Measurements from ENCODE around the gene BYSL. TPM values are rescaled to one million over a fixed set of nuclear protein-coding genes. Genes with fewer than 3 reads are reported as not detected.

Gene BYSL
- total and polyA plus RNA-seq, 9 of the 15 experiments (the other 6 are each of a cell fraction or from before 2014, with no cell fraction given) = 22.2 to 92.3 (median 53.4) TPM

- TF ChIP-seq NR1H2 (CRISPR knock-in tag; IDR thresholded peaks at IDR 0.05) (peak; percentile 70), ZC3H4 (CRISPR knock-in tag; IDR thresholded peaks at IDR 0.05; ENCODE audit: borderline replicate concordance) (0 out of 2 replicates have a peak, but pooled peaks have one; percentile 23), KDM2B (CRISPR knock-in tag; IDR thresholded peaks at IDR 0.05) (peak; percentile 90), MAZ (CRISPR knock-in tag; conservative IDR thresholded peaks at IDR 0.05 in 1 of 2, IDR thresholded peaks at IDR 0.05 in 1 of 2) (peak; percentile 90 to 91), KAT7 (CRISPR knock-in tag; IDR thresholded peaks at IDR 0.05; ENCODE audit: borderline replicate concordance) (peak; percentile 60; the same call in 1 of the 2 replicates), ETV6 (IDR thresholded peaks at IDR 0.05; ENCODE audit: borderline replicate concordance in 1 of 2, low read depth in 2 of 2, low read length in 1 of 2) (0 out of 4 replicates have a peak, but pooled peaks of 1 of the 2 experiments have one; percentile 43), ETV6 (CRISPR knock-in tag; IDR thresholded peaks at IDR 0.05; ENCODE audit: borderline replicate concordance) (no peak), PURB (CRISPR knock-in tag; IDR thresholded peaks at IDR 0.05; ENCODE audit: low read depth) (0 out of 2 replicates have a peak, but pooled peaks have one; percentile 75), GTF2A2 (tag; IDR thresholded peaks at IDR 0.05) (no peak), HLTF (IDR thresholded peaks at IDR 0.05) (peak; percentile 61; the same call in 1 of the 2 replicates), REST (IDR thresholded peaks at IDR 0.05; ENCODE audit: borderline replicate concordance) (no peak; the same call in 1 of the 2 replicates), REST (CRISPR knock-in tag; IDR thresholded peaks at IDR 0.05; ENCODE audit: low read depth) (peak; percentile 67; the same call in 1 of the 2 replicates), CTBP1 (IDR thresholded peaks at IDR 0.05; ENCODE audit: borderline replicate concordance) (peak; percentile 95), MLLT1 (IDR thresholded peaks at IDR 0.05) (0 out of 4 replicates have a peak, but pooled peaks have one; percentile 23 to 37), ZNF239 (CRISPR knock-in tag; IDR thresholded peaks at IDR 0.05) (0 out of 2 replicates have a peak, but pooled peaks have one; percentile 5), ERF (CRISPR knock-in tag; IDR thresholded peaks at IDR 0.05) (no peak), ZBTB7A (IDR thresholded peaks at IDR 0.05; ENCODE audit: borderline replicate concordance, control insufficient read depth, low read depth, low read length) (peak; percentile 89; the same call in 1 of the 2 replicates)
- TF ChIP-seq, protein P1, sequence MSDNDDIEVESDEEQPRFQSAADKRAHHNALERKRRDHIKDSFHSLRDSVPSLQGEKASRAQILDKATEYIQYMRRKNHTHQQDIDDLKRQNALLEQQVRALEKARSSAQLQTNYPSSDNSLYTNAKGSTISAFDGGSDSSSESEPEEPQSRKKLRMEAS (CRISPR knock-in tag; IDR thresholded peaks at IDR 0.05) = peak; percentile 64
Measured at GRCh38 chr6:41941280-41942066, 20.2 kb downstream of the BYSL start, which contains the start of gene CCND3 (continued).
